ENCODE results near the gene TBC1D20. TPM values are rescaled to one million over a fixed set of nuclear protein-coding genes. Genes with fewer than 3 reads are reported as not detected.

The TBC1D20 gene
- total RNA-seq, 1 experiment from 2014 or later: 24.2 TPM

- peaks cover 24% of the 10 kb centered on the region for H3K4me1 ChIP-seq (ENCODE audit: insufficient read depth, low read length)
- no peak overlapping the region for H3K9ac ChIP-seq (ENCODE audit: low read length)
- intact Hi-C loops (cut with micrococcal nuclease): no loop called here
- no peak overlapping the region for H3K4me3 ChIP-seq (ENCODE audit: low read length)
- H3K9me2 ChIP-seq (replicated peaks; ENCODE audit: low read length): no peaks in the 10 kb centered on the region
- no peak overlapping the region for H2AFZ ChIP-seq (ENCODE audit: low read length)
- no peaks in the 10 kb centered on the region for H3K27me3 ChIP-seq (ENCODE audit: low read length)
- BruUV-seq (replicated peaks): no TSS peak
- H3K4me2 ChIP-seq (ENCODE audit: low read length): no peak overlapping the region
- H3F3A ChIP-seq (ENCODE audit: low read length, unreplicated experiment): no peaks in the 10 kb centered on the region
- ChIA-PET POLR2A (ENCODE audit: unreplicated experiment) (interaction anchor here (0.6 kb wide), 1 partner anchor 17 kb away, joined by 4 read pairs; no protein-coding TSS in a partner anchor), CTCF (no interaction called here)
- H3K27ac ChIP-seq (ENCODE audit: low read length): peak overlapping the region; percentile 25
- no peaks in the 10 kb centered on the region for H3K79me2 ChIP-seq (ENCODE audit: low read length)
- ATAC-seq: no peak
- H3K36me3 ChIP-seq (ENCODE audit: low read depth, low read length): peaks cover 38% of the 10 kb centered on the region
- no peak for TF ChIP-seq CTCF (conservative IDR thresholded peaks at IDR 0.05; ENCODE audit: low read depth, low read length)
- no peak for TF ChIP-seq EZH2 (IDR thresholded peaks at IDR 0.05; ENCODE audit: low read length, unreplicated experiment)
- TF ChIP-seq EZH2phosphoT487 (IDR thresholded peaks at IDR 0.05; ENCODE audit: borderline replicate concordance, low read length): no peak
- no peak for DNase-seq
- H4K20me1 ChIP-seq (ENCODE audit: low read length): no peaks in the 10 kb centered on the region
- H3K9me3 ChIP-seq (ENCODE audit: low read length): no peaks in the 10 kb centered on the region
These were observed 63.1 kb downstream of the TBC1D20 start for GRCh38 chr20:399182-399707.

GRCh38 chr20:397432-398237, 64.7 kb downstream of the TBC1D20 start:
- Histone ChIP-seq H3K79me2 (ENCODE audit: low read length) (no peaks in the 10 kb centered on the region), H3F3A (ENCODE audit: low read length, unreplicated experiment) (no peaks in the 10 kb centered on the region), H3K27ac (ENCODE audit: low read length) (no peak overlapping the region), H3K4me1 (ENCODE audit: insufficient read depth, low read length) (peaks cover 20% of the 10 kb centered on the region), H3K9ac (ENCODE audit: low read length) (no peak overlapping the region), H3K4me2 (ENCODE audit: low read length) (no peak overlapping the region), H3K27me3 (ENCODE audit: low read length) (no peaks in the 10 kb centered on the region), H3K9me2 (replicated peaks; ENCODE audit: low read length) (no peaks in the 10 kb centered on the region), H3K36me3 (ENCODE audit: low read depth, low read length) (peaks cover 51% of the 10 kb centered on the region), H2AFZ (ENCODE audit: low read length) (no peak overlapping the region), H3K4me3 (ENCODE audit: low read length) (no peak overlapping the region), H3K9me3 (ENCODE audit: low read length) (no peaks in the 10 kb centered on the region), H4K20me1 (ENCODE audit: low read length) (no peaks in the 10 kb centered on the region)
- ChIA-PET POLR2A (ENCODE audit: unreplicated experiment) (interaction anchor here (0.6 kb wide), 1 partner anchor 15 kb away, joined by 4 read pairs; no protein-coding TSS in a partner anchor), CTCF (interaction anchor here (1.2 kb wide), 1 partner anchor 34 kb away, joined by 3 read pairs; no protein-coding TSS in a partner anchor)
- ATAC-seq (no peak), DNase-seq (no peak)
- BruUV-seq (replicated peaks): no TSS peak
- intact Hi-C loops (cut with micrococcal nuclease): no loop called here
- no peak for TF ChIP-seq EZH2phosphoT487 (IDR thresholded peaks at IDR 0.05; ENCODE audit: borderline replicate concordance, low read length)
- no peak for TF ChIP-seq EZH2 (IDR thresholded peaks at IDR 0.05; ENCODE audit: low read length, unreplicated experiment)
- no peak for TF ChIP-seq CTCF (conservative IDR thresholded peaks at IDR 0.05; ENCODE audit: low read depth, low read length)
